Kidney (tissue), 14 donors: ENCODE data around the gene LPCAT1. TPM values are rescaled to one million over a fixed set of nuclear protein-coding genes. Genes with fewer than 3 reads are reported as not detected.
A peak's percentile ranks its signal among the peaks of the same experiment; 100 is the strongest.

Experiments
- DNase-seq, 5 donors: peaks; one replicate each; pipeline ENCODE4 v3.0.0-alpha.2; 2013 to 2020
- FAIRE-seq: peaks from 2 replicates; lab custom pipeline; 2012; peaks lifted over from hg19 to GRCh38; lab: Jason Lieb, UNC
- H3K27ac ChIP-seq, 2 donors: one replicate each; pipeline ENCODE4 v1.7.0; 2013; ENCODE audit warnings: low read depth in 2 of 2, low read length in 2 of 2, inconsistent platforms in 1 of 2
- H3K27me3 ChIP-seq: one replicate; pipeline ENCODE4 v1.7.1; 2013; ENCODE audit warnings: low read length, inconsistent platforms; ENCODE audit not compliant: control insufficient read depth, insufficient read depth
- H3K36me3 ChIP-seq, 3 donors: one replicate each; pipeline versions ENCODE4 v1.7.0 to v1.7.1; 2013; ENCODE audit warnings: low read length in 3 of 3, control low read depth in 1 of 3, inconsistent platforms in 1 of 3; ENCODE audit not compliant: insufficient read depth in 3 of 3, control insufficient read depth in 2 of 3
- H3K4me1 ChIP-seq, 3 donors: one replicate each; pipeline versions ENCODE4 v1.7.0 to v1.7.1; 2013; ENCODE audit warnings: low read length in 3 of 3, inconsistent platforms in 1 of 3, low read depth in 1 of 3; ENCODE audit not compliant: control insufficient read depth in 2 of 3, insufficient read depth in 2 of 3
- H3K4me3 ChIP-seq, 3 donors: one replicate each; pipeline versions ENCODE4 v1.7.0 to v1.8.1; 2013; ENCODE audit warnings: low read length in 3 of 3, control low read depth in 1 of 3, inconsistent platforms in 1 of 3
- H3K9ac ChIP-seq, 3 donors: one replicate each; pipeline versions ENCODE4 v1.7.0 to v1.7.1; 2013; ENCODE audit warnings: low read length in 3 of 3, control low read depth in 1 of 3, inconsistent platforms in 1 of 3
- H3K9me3 ChIP-seq, 3 donors: one replicate each; pipeline versions ENCODE4 v1.7.0 to v1.7.1; 2013; ENCODE audit warnings: low read length in 3 of 3, control low read depth in 1 of 3, inconsistent platforms in 1 of 3; ENCODE audit not compliant: control insufficient read depth in 2 of 3, insufficient read depth in 1 of 3
- CTCF ChIP-seq: IDR thresholded peaks from 3 replicates; pipeline ENCODE4 v1.5.1; 2012; ENCODE audit warnings: mild to moderate bottlenecking, moderate library complexity, borderline replicate concordance; ENCODE audit not compliant: insufficient read depth; ENCODE audit errors: extremely low read depth
- intact Hi-C: fragments of 100-400 bp; cut with DNase I; formaldehyde crosslinking; loops from one replicate; pipeline ENCODE4 v1.11.1; 2022
- polyA plus RNA-seq: library from polyadenylated mRNA; stranded (reverse); fragments of 350-450 nt; fragmentation: Illumina TruSeq; extraction: RNeasy Lipid Tissue Mini Kit (QIAGEN cat#74804); gene quantifications from one replicate; pipeline ENCODE4 v1.2.3, GENCODE V29; 2014; ENCODE audit warnings: low read depth, low replicate concordance; ENCODE audit not compliant: insufficient read depth
- total RNA-seq: library from RNA; stranded (reverse); fragmentation: NEBNext Ultra II Directional; extraction: Animal tissue kit (Norgen Biotek cat#: 25700); gene quantifications from one replicate; pipeline ENCODE4 v1.2.1, GENCODE V29; 2021
- donor health status: control.
- donor health status: control.
- donor health status: control.
- donor health status: control.
- donor health status: control.
- donor health status: DM: yes; HTN: yes; CAD: no.
- donor health status: Normal renal cell carcinoma (clear cell type).

The LPCAT1 gene
- total and polyA plus RNA-seq, 2 donors from 2014 or later: 22.2 to 46.5 TPM

- no peak overlapping the region for H3K4me3 ChIP-seq
- no peaks in the 10 kb centered on the region for H3K27me3 ChIP-seq
- H3K4me1 ChIP-seq: no peaks in the 10 kb centered on the region
- intact Hi-C loops: no loop called here
- no peak overlapping the region for H3K9ac ChIP-seq
- no peak overlapping the region for H3K27ac ChIP-seq
- no peak for TF ChIP-seq CTCF
- no peaks in the 10 kb centered on the region for H3K9me3 ChIP-seq
- peaks cover 0 to 2% (median 0%) of the 10 kb centered on the region in 3 donors for H3K36me3 ChIP-seq
- DNase-seq: peak in 4 of 5 donors; percentile 26 to 59 (median 44)
- FAIRE-seq: no peak
These were observed 9.5 kb downstream of the LPCAT1 start for GRCh38 chr5:1514027-1514818.

- Histone ChIP-seq H3K4me3 (no peak overlapping the region), H3K9me3 (no peaks in the 10 kb centered on the region), H3K27me3 (no peaks in the 10 kb centered on the region), H3K36me3 (peaks cover 0 to 2% (median 0%) of the 10 kb centered on the region in 3 donors), H3K9ac (no peak overlapping the region), H3K27ac (no peak overlapping the region), H3K4me1 (no peaks in the 10 kb centered on the region)
- intact Hi-C loops: no loop called here
- TF ChIP-seq CTCF: no peak
- peak in 1 of 5 donors; percentile 8 for DNase-seq
- FAIRE-seq: no peak
These were observed 10.3 kb downstream of the LPCAT1 start for GRCh38 chr5:1513326-1514026.

- Histone ChIP-seq H3K9ac (no peak overlapping the region), H3K9me3 (no peaks in the 10 kb centered on the region), H3K27me3 (no peaks in the 10 kb centered on the region), H3K4me1 (no peaks in the 10 kb centered on the region), H3K4me3 (no peak overlapping the region), H3K27ac (no peak overlapping the region), H3K36me3 (peaks cover 0 to 2% (median 0%) of the 10 kb centered on the region in 3 donors)
- FAIRE-seq (no peak), DNase-seq (peak in 3 of 5 donors; percentile 8 to 59 (median 34))
- TF ChIP-seq CTCF: no peak
- intact Hi-C loops: no loop called here
These were observed 11.0 kb downstream of the LPCAT1 start for GRCh38 chr5:1512541-1513291.
